Thyroid gland (tissue), 4 donors: ENCODE measurements around the gene TLR4.

Source experiments
- POLR2A ChIP-seq, 2 donors: fragments of 450-650 bp; IDR thresholded peaks; one replicate each; pipeline ENCODE4 v1.6.1; 2017; ENCODE audit warnings: antibody characterized with exemption in 2 of 2, mild to moderate bottlenecking in 2 of 2, moderate library complexity in 1 of 2
- TF ChIP-seq, protein P1 (sequence below), 6 experiments: fragments of 200-600 bp in 3 of 6; fragments of 450-650 bp in 3 of 6; sonication (generic) in 3 of 6; IDR thresholded peaks; one replicate each; pipeline ENCODE4 v1.5.1; 2016 to 2019; ENCODE audit warnings: antibody characterized with exemption in 6 of 6, mild to moderate bottlenecking in 2 of 6, inconsistent platforms in 1 of 6, moderate library complexity in 1 of 6

GRCh38 chr9:117747386-117747970, 43.3 kb downstream of the TLR4 start:
- TF ChIP-seq, protein P1, sequence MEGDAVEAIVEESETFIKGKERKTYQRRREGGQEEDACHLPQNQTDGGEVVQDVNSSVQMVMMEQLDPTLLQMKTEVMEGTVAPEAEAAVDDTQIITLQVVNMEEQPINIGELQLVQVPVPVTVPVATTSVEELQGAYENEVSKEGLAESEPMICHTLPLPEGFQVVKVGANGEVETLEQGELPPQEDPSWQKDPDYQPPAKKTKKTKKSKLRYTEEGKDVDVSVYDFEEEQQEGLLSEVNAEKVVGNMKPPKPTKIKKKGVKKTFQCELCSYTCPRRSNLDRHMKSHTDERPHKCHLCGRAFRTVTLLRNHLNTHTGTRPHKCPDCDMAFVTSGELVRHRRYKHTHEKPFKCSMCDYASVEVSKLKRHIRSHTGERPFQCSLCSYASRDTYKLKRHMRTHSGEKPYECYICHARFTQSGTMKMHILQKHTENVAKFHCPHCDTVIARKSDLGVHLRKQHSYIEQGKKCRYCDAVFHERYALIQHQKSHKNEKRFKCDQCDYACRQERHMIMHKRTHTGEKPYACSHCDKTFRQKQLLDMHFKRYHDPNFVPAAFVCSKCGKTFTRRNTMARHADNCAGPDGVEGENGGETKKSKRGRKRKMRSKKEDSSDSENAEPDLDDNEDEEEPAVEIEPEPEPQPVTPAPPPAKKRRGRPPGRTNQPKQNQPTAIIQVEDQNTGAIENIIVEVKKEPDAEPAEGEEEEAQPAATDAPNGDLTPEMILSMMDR (IDR thresholded peaks at IDR 0.05): no peak
- TF ChIP-seq POLR2A (IDR thresholded peaks at IDR 0.05): no peak
